IPS DF 4.7 (cell line): ENCODE data around the gene TMEM163.
"Not testable (repeated sequence)": the region's sequence is repeated elsewhere in the genome, so short reads cannot be mapped to it uniquely, and the experiment has no call there.

Experiments used
- DNase-seq: peaks from one replicate; pipeline ENCODE4 v3.0.0-alpha.2; 2013; ENCODE audit warnings: low spot score; ENCODE audit errors: extremely low read depth

Gene TMEM163

GRCh38 chr2:134718817-134719814 is at the start of gene TMEM163:
TSS of gene TMEM163 (minus strand) at chr2:134719000.
- no peak for DNase-seq

GRCh38 chr2:134766583-134766982 is 47.8 kb upstream of the TMEM163 start:
- DNase-seq: no peak

- no peak for DNase-seq
Measured at GRCh38 chr2:134765987-134766386, 47.2 kb upstream of the TMEM163 start.

- DNase-seq: no peak
Measured at GRCh38 chr2:134764164-134764563, 45.4 kb upstream of the TMEM163 start.

GRCh38 chr2:134763164-134763710 is 44.4 kb upstream of the TMEM163 start:
- no peak for DNase-seq

- no peak for DNase-seq
Measured at GRCh38 chr2:134762508-134762907, 43.7 kb upstream of the TMEM163 start.

- DNase-seq: no peak
Measured at GRCh38 chr2:134760385-134760784, 41.6 kb upstream of the TMEM163 start.

GRCh38 chr2:134758633-134759032 is 39.8 kb upstream of the TMEM163 start:
- DNase-seq: no peak

GRCh38 chr2:134751981-134752380 is 33.2 kb upstream of the TMEM163 start:
- not testable (repeated sequence) for DNase-seq

GRCh38 chr2:134745546-134745945 is 26.7 kb upstream of the TMEM163 start:
- DNase-seq: no peak

- DNase-seq: no peak
Measured at GRCh38 chr2:134745023-134745422, 26.2 kb upstream of the TMEM163 start.

- DNase-seq: no peak
Measured at GRCh38 chr2:134739879-134740301, 21.1 kb upstream of the TMEM163 start.

- DNase-seq: no peak
Measured at GRCh38 chr2:134739236-134739878, 20.6 kb upstream of the TMEM163 start.

- DNase-seq: no peak
Measured at GRCh38 chr2:134738141-134738870, 19.5 kb upstream of the TMEM163 start.

- DNase-seq: no peak
Measured at GRCh38 chr2:134737671-134738070, 18.9 kb upstream of the TMEM163 start.

GRCh38 chr2:134736167-134736880 is 17.5 kb upstream of the TMEM163 start:
- DNase-seq: no peak

GRCh38 chr2:134728163-134728562 is 9.4 kb upstream of the TMEM163 start:
- no peak for DNase-seq

- DNase-seq: no peak
Measured at GRCh38 chr2:134727385-134727784, 8.6 kb upstream of the TMEM163 start.

- no peak for DNase-seq
Measured at GRCh38 chr2:134726645-134727044, 7.8 kb upstream of the TMEM163 start.

GRCh38 chr2:134725876-134726275 is 7.1 kb upstream of the TMEM163 start:
- no peak for DNase-seq

- no peak for DNase-seq
Measured at GRCh38 chr2:134724341-134724740, 5.5 kb upstream of the TMEM163 start.
